Measurements from ENCODE around the gene LSAMP. TPM values are rescaled to one million over a fixed set of nuclear protein-coding genes. Genes with fewer than 3 reads are reported as not detected.

Gene LSAMP
- total RNA-seq, 1 donor from 2014 or later = 1.1 TPM

- H3K4me1 Mint-ChIP-seq (ENCODE audit: low read depth) = peaks cover 8% of the 10 kb centered on the region
- H3K9me3 Mint-ChIP-seq (ENCODE audit: low read depth) = no peaks in the 10 kb centered on the region
- no peak for TF ChIP-seq CTCF (IDR thresholded peaks at IDR 0.05)
- H3K27me3 Mint-ChIP-seq (ENCODE audit: low read depth) = no peaks in the 10 kb centered on the region
- no peak for DNase-seq (ENCODE audit: low spot score)
- H3K4me3 Mint-ChIP-seq (ENCODE audit: unreplicated experiment) = no peak overlapping the region
- no peak overlapping the region for H3K27ac Mint-ChIP-seq (ENCODE audit: unreplicated experiment)
- no peaks in the 10 kb centered on the region for H3K36me3 Mint-ChIP-seq (ENCODE audit: low read depth)
Measured at GRCh38 chr3:116057400-116058006, 387.8 kb downstream of the LSAMP start.

- Mint-ChIP-seq H3K4me1 (ENCODE audit: low read depth) (peaks cover 8% of the 10 kb centered on the region), H3K27me3 (ENCODE audit: low read depth) (no peaks in the 10 kb centered on the region), H3K36me3 (ENCODE audit: low read depth) (no peaks in the 10 kb centered on the region), H3K27ac (ENCODE audit: unreplicated experiment) (no peak overlapping the region), H3K9me3 (ENCODE audit: low read depth) (no peaks in the 10 kb centered on the region), H3K4me3 (ENCODE audit: unreplicated experiment) (no peak overlapping the region)
- no peak for TF ChIP-seq CTCF (IDR thresholded peaks at IDR 0.05)
- no peak for DNase-seq (ENCODE audit: low spot score)
Measured at GRCh38 chr3:116056280-116056679, 389.0 kb downstream of the LSAMP start.

- Mint-ChIP-seq H3K27ac (ENCODE audit: unreplicated experiment) (no peak overlapping the region), H3K4me3 (ENCODE audit: unreplicated experiment) (no peak overlapping the region), H3K36me3 (ENCODE audit: low read depth) (no peaks in the 10 kb centered on the region), H3K9me3 (ENCODE audit: low read depth) (no peaks in the 10 kb centered on the region), H3K27me3 (ENCODE audit: low read depth) (no peaks in the 10 kb centered on the region), H3K4me1 (ENCODE audit: low read depth) (no peaks in the 10 kb centered on the region)
- DNase-seq (ENCODE audit: low spot score) = no peak
- no peak for TF ChIP-seq CTCF (IDR thresholded peaks at IDR 0.05)
Measured at GRCh38 chr3:116053017-116053416, 392.3 kb downstream of the LSAMP start.

DNA sequence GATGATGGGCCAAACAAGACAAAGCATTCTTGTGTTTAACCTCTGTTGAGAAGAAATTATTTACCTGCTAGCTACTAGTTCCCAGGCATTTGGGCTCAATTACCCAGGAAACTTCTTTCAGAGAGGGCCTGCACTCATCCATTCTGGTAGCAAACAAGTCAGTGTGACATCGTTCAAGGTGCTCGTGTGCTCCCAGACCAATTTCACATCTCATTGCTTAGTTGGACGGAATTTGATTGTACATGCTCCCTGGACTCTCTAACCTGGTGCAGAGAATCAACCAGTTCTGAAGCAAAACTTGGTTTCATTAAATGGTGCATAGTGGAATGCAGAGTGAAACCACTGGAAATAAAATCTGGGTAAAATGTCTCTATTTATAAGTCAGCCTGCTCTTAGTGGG is 392.7 kb downstream of the LSAMP start:
- no peaks in the 10 kb centered on the region for H3K36me3 Mint-ChIP-seq (ENCODE audit: low read depth)
- no peaks in the 10 kb centered on the region for H3K27me3 Mint-ChIP-seq (ENCODE audit: low read depth)
- TF ChIP-seq CTCF (IDR thresholded peaks at IDR 0.05) = no peak
- no peaks in the 10 kb centered on the region for H3K4me1 Mint-ChIP-seq (ENCODE audit: low read depth)
- H3K9me3 Mint-ChIP-seq (ENCODE audit: low read depth) = no peaks in the 10 kb centered on the region
- no peak overlapping the region for H3K4me3 Mint-ChIP-seq (ENCODE audit: unreplicated experiment)
- no peak for DNase-seq (ENCODE audit: low spot score)
- H3K27ac Mint-ChIP-seq (ENCODE audit: unreplicated experiment) = no peak overlapping the region

DNA sequence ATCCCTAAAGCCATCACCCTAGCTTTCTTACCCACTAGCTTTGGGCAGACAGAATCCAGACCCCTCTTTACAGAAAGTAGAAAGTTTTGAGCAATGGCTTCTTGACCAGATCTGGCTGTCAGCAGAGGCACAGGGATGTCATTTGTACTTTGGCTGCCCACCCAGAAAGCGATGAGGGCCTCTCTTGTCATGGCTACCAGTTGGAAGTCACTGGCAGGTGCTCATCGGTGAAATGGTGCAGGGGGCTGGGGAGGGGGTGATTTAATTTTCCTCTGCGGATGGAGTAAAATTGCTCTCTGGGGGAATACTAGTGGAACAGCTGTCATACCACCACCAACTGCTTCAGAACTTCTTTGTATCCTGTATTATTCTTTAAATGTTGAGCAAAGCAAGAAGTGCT is 393.7 kb downstream of the LSAMP start:
- no peak for TF ChIP-seq CTCF (IDR thresholded peaks at IDR 0.05)

More for the DNA sequence above, 393.7 kb downstream of the LSAMP start:
- no peak overlapping the region for H3K27ac Mint-ChIP-seq (ENCODE audit: unreplicated experiment)
- H3K36me3 Mint-ChIP-seq (ENCODE audit: low read depth) = no peaks in the 10 kb centered on the region
- H3K27me3 Mint-ChIP-seq (ENCODE audit: low read depth) = no peaks in the 10 kb centered on the region
- no peak for DNase-seq (ENCODE audit: low spot score)
- no peaks in the 10 kb centered on the region for H3K4me1 Mint-ChIP-seq (ENCODE audit: low read depth)
- H3K4me3 Mint-ChIP-seq (ENCODE audit: unreplicated experiment) = no peak overlapping the region
- H3K9me3 Mint-ChIP-seq (ENCODE audit: low read depth) = no peaks in the 10 kb centered on the region
